DND-41 (cell line): Measurements from ENCODE around the gene MICAL3.

Source experiments
- ATAC-seq: fragments of 200-7000 bp; cut with Tn5 transposase; 3 replicates; pipeline ENCODE4 v1.9.1; 2021; ENCODE audit warnings: low read depth; ENCODE audit not compliant: insufficient read depth
- DNase-seq: peaks from one replicate; pipeline ENCODE4 v3.0.0-alpha.2; 2020
- H2AFZ ChIP-seq: 2 replicates; pipeline ENCODE4 v1.6.0; 2012; ENCODE audit warnings: low read depth, low read length
- H3K27ac ChIP-seq: 2 replicates; pipeline ENCODE4 v1.5.1; 2012; ENCODE audit warnings: low read length, inconsistent platforms
- H3K27me3 ChIP-seq: fragments of 200-600 bp; sonication (generic); 2 replicates; pipeline ENCODE4 v1.6.0; 2012; ENCODE audit warnings: low read length, mild to moderate bottlenecking, inconsistent platforms; ENCODE audit not compliant: insufficient read depth, poor library complexity
- H3K36me3 ChIP-seq: 2 replicates; pipeline ENCODE4 v1.5.1; 2012; ENCODE audit warnings: low read length, inconsistent platforms; ENCODE audit not compliant: insufficient read depth
- H3K4me1 ChIP-seq: 2 replicates; pipeline ENCODE4 v1.5.1; 2012; ENCODE audit warnings: mild to moderate bottlenecking, low read length; ENCODE audit not compliant: insufficient read depth
- H3K4me2 ChIP-seq: 2 replicates; pipeline ENCODE4 v1.6.0; 2012; ENCODE audit warnings: mild to moderate bottlenecking, moderate library complexity, low read length, inconsistent platforms; ENCODE audit not compliant: insufficient read depth
- H3K4me3 ChIP-seq, 2 experiments: fragments of 200-600 bp in 1 of 2; shearing (Covaris generic) in 1 of 2; 2 replicates each; pipeline ENCODE4 v1.5.1; 2012 to 2016; ENCODE audit warnings: inconsistent platforms in 2 of 2, low read length in 2 of 2, mild to moderate bottlenecking in 2 of 2, low read depth in 1 of 2, moderate library complexity in 1 of 2
- H3K79me2 ChIP-seq: 2 replicates; pipeline ENCODE4 v1.6.0; 2012; ENCODE audit warnings: low read length, inconsistent platforms; ENCODE audit not compliant: insufficient read depth
- H3K9ac ChIP-seq: 2 replicates; pipeline ENCODE4 v1.6.0; 2012; ENCODE audit warnings: low read depth, mild to moderate bottlenecking, inconsistent platforms, low read length, moderate library complexity
- H3K9me3 ChIP-seq: 2 replicates; pipeline ENCODE4 v1.5.1; 2012; ENCODE audit warnings: low read length, moderate library complexity, mild to moderate bottlenecking, inconsistent platforms; ENCODE audit not compliant: insufficient read depth, severe bottlenecking
- H4K20me1 ChIP-seq: 2 replicates; pipeline ENCODE4 v1.6.0; 2012; ENCODE audit warnings: low read length; ENCODE audit not compliant: insufficient read depth
- CTCF ChIP-seq: IDR thresholded peaks from 2 replicates; pipeline ENCODE4 v1.5.1; 2012; ENCODE audit warnings: borderline replicate concordance, low read length, moderate library complexity, mild to moderate bottlenecking; ENCODE audit not compliant: poor library complexity, severe bottlenecking; ENCODE audit errors: extremely low read depth
- EZH2 ChIP-seq: IDR thresholded peaks from 3 replicates; pipeline ENCODE4 v1.6.1; 2012; ENCODE audit warnings: borderline replicate concordance, low read depth, mild to moderate bottlenecking, moderate library complexity, low read length, inconsistent platforms; ENCODE audit not compliant: severe bottlenecking

The MICAL3 gene

GRCh38 chr22:17808693-17809403 lies 215.5 kb downstream of the MICAL3 start:
- DNase-seq (no peak), ATAC-seq (no peak)
- H3K27ac ChIP-seq: no peak overlapping the region
- no peak overlapping the region for H3K4me3 ChIP-seq
- no peak overlapping the region for H2AFZ ChIP-seq
- peaks cover 50% of the 10 kb centered on the region for H3K36me3 ChIP-seq
- H3K27me3 ChIP-seq: no peaks in the 10 kb centered on the region
- H3K79me2 ChIP-seq: no peaks in the 10 kb centered on the region
- H3K9ac ChIP-seq: no peak overlapping the region
- TF ChIP-seq EZH2: no peak
- TF ChIP-seq CTCF: no peak
- H4K20me1 ChIP-seq: no peaks in the 10 kb centered on the region
- H3K4me1 ChIP-seq: no peaks in the 10 kb centered on the region
- no peaks in the 10 kb centered on the region for H3K9me3 ChIP-seq
- no peak overlapping the region for H3K4me2 ChIP-seq

GRCh38 chr22:17807578-17808410 lies 216.6 kb downstream of the MICAL3 start:
- H3K27me3 ChIP-seq: no peaks in the 10 kb centered on the region
- H3K36me3 ChIP-seq: peaks cover 49% of the 10 kb centered on the region
- no peak for ATAC-seq
- H4K20me1 ChIP-seq: no peaks in the 10 kb centered on the region
- no peak overlapping the region for H3K9ac ChIP-seq
- no peak overlapping the region for H3K4me2 ChIP-seq
- H3K79me2 ChIP-seq: no peaks in the 10 kb centered on the region
- H2AFZ ChIP-seq: no peak overlapping the region
- H3K4me3 ChIP-seq: no peak overlapping the region
- H3K27ac ChIP-seq: no peak overlapping the region
- no peaks in the 10 kb centered on the region for H3K4me1 ChIP-seq
- no peak for DNase-seq
- no peaks in the 10 kb centered on the region for H3K9me3 ChIP-seq
- TF ChIP-seq EZH2 (no peak), CTCF (no peak)

- ATAC-seq: no peak
- peaks cover 46% of the 10 kb centered on the region for H3K36me3 ChIP-seq
Measured at GRCh38 chr22:17807086-17807485, 217.3 kb downstream of the MICAL3 start.

More at GRCh38 chr22:17807086-17807485, 217.3 kb downstream of the MICAL3 start:
- Histone ChIP-seq H3K4me1 (no peaks in the 10 kb centered on the region), H3K27ac (no peak overlapping the region), H3K79me2 (no peaks in the 10 kb centered on the region), H3K9me3 (no peaks in the 10 kb centered on the region), H3K27me3 (no peaks in the 10 kb centered on the region), H3K9ac (no peak overlapping the region), H4K20me1 (no peaks in the 10 kb centered on the region), H3K4me2 (no peak overlapping the region), H3K4me3 (no peak overlapping the region), H2AFZ (no peak overlapping the region)
- TF ChIP-seq CTCF (no peak), EZH2 (no peak)
- no peak for DNase-seq
